Suppressor macrophage treated with lipopolysaccharide for 4 hours (primary cell): Measurements from ENCODE around the gene ITPK1.
"Not testable (repeated sequence)": the region's sequence is repeated elsewhere in the genome, so short reads cannot be mapped to it uniquely, and the experiment has no call there.

Source experiments
- DNase-seq: peaks from one replicate; pipeline ENCODE4 v3.0.0-alpha.2; 2020

Gene ITPK1

DNA sequence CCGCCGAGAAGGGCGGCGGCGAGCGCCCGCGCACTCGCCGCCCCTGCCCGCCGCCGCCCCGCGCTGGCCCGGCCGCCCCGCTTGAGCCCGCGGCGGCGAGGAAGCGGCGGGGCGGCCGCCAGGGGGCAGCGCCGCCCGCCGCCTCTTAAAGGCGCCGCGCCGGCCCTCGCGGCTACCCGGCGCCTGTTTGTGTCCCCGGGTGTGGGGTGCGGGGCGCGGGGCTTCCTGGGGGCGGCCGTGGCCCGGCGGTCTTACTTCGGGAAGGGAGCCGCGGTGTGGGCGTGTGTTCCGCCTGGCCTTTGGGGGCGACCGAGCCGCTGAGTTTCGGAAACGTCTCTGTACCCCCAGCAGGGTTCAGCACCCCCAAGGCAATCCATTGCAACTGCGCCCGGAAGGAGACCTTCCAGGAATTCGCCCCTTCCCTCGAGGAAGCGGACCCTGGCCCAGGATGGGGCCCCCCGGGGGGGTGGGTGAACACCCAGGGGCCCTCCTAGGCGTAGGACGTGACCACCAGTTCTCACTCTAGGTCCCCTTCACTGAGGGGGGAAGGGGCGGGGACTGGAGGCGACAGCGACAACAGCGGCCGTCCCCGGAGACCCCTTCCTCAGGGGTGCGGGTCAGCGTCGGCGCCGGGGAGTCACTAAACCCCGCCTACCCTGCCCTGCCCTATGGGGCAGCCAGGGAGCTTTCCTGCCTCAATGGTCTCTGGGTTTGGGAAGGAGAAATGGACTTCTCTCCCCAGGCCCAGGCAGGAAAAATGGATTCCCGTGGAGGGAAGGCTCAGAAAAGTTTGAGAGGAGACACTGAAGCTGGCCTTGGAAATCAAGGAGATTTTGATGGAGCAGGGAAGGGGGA lies at the start of gene ITPK1:
Gene ITPK1 (minus strand): TSS at position 105 of the 855 bp plus-strand sequence. CDS start 762 bp downstream, outside the sequence.
- peak; percentile 87 for DNase-seq

DNA sequence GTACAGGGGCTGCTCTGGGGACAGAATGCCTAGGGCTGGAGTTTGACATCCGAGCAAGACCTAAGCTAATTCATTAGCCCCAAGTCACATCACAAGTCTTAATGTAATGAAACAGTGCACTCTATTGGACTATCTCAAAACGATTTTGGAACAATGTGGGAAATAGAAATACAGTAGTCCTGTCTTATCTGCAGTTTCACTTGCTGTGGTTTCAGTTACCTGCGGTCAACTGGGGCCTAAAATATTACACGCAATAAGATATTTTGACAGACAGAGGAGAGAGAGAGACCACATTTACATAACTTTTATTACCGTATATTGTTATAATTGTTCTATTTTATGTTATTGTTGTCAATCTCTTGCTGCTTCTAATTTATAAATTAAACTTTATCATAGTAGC lies 47.8 kb upstream of the ITPK1 start:
- DNase-seq, result no peak

DNA sequence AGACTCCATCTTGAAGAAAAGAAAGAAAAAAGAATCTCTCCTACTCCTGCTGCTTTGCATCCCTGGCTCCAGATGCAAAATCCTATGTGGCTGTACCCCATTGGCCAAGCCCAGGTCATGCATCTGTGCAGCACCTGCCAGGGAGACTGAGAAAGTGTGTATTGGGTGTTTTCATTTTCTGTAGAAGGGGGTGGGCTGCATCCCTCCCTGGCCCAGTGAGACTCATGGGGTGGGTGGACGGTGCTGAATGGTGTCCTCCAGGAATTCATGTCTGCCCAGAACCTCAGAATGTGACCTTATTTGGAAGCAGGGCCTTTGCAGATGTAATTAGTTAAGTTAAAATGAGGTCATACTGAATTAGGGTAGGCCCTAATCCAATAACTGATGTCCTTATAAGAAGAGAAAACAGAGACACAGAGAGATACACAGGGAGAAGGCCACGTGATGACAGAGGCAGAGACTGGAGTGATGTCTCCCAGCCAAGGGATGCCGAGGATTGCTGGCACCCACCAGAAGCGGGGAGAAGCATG lies 45.8 kb upstream of the ITPK1 start:
- no peak for DNase-seq

DNA sequence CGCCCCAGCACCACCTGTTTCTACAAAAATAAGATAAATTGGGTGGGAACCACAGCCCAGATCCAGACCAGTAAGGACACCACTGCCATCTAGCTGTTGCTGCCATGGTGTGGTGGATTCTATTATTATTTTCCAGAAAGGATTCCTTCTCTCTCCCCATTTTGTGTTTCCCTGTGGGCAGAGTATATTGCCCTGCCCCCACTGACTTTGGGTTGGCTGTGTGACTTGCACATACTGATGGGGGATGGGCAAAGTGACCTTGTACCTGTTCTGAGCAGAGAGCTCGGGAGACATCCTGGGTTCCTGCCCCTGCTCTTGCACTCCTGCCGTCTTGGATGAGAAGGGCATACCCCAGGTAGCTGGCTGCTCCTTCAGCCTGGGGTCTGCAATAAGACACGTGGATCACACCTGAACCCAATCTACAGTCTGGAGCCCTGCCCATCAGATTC lies 44.7 kb upstream of the ITPK1 start:
- peak; percentile 21 for DNase-seq

DNA sequence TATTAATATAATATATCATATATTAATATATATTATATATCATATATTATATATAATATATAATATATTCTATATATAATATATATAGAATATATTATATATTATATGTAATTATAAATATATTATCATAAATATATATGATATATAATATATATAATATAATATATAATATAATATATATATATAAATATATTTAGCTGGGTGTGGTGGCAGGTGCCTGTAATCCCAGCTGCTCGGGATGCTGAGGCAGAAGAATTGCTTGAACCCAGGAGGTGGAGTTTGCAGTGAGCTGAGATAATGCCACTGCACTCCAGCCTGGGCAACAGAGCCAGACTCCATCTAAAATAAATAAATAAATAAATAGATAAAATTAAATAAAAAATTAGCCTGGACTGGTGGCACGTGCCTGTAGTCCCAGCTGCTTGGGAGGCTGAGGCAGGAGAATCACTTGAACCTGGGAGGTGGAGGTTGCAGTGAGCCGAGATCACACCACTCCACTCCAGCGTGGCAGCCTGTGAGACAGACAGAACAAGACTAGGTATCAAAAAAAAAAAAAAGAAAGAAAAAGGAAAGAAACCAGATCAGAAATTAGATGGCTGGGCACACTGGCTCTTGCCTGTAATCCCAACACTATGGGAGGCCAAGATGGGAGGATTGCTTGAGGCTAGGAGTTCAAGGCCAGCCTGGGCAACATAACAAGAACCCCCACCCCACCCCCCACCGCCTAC lies 44.1 kb upstream of the ITPK1 start:
- not testable (repeated sequence) for DNase-seq

DNA sequence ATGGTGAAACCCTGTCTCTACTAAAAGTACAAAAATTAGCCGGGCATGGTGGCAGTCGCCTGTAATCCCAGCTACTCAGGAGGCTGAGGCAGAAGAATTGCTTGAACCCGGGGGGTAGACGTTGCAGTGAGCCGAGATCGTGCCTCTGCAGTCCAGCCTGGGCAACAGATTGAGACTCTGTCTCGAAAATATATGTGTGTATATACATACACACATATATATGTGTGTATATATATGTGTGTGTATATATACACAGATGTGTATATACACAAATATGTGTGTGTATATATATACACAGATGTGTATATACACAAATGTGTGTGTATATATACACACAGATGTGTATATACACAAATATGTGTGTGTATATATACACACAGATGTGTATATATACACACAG lies 42.6 kb upstream of the ITPK1 start:
- not testable (repeated sequence) for DNase-seq

DNA sequence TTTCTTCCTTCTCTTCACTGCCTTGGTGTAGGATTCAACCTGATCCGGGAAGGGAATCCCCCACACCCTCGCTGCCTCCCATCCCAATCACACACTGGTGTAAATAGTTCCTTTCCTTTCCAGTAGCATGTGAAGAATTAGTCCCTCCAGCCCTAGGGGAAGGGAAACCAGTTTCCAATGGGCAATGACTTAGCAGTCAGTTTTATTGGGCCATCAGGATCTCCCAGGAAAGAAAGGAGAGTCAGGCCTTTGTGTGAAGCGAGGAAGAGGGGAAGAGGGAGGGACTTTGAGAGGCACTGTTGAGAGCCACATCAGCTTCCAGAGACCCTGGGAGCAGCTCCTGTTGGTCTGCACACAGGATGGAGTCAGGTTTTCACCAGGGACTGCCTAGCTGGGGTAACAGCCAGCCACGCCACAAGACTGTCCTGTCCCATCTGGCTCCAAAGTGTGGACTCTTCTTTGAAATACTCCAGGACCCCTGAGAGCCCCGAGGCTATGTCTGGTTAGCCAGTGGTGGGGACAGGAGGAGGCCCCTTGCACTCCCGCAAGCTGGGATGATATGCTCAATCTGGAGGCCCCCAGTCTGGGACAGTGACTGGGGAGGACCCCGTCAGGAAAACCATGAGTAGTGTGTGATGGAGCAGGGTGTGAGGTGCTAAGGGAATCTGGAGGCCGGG lies 41.1 kb upstream of the ITPK1 start:
- DNase-seq, result no peak

DNA sequence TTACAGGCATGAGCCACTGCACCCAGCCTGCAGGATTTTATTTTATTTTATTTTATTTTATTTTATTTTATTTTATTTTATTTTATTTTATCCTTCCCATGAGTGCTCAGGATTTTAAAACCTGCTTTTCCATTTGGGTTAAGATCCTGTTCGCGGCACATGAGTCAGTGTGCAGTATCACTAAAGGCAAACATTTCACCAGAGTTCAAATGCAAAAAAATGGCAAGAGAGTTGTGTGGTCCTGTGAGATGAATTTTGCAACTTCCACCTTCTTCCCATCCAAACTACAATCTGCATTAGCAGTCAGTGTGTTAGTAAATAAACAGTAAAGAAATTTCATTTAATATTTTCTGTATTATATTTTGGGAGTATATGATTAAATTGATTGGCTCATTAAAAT lies 39.9 kb upstream of the ITPK1 start:
- DNase-seq, result no peak

DNA sequence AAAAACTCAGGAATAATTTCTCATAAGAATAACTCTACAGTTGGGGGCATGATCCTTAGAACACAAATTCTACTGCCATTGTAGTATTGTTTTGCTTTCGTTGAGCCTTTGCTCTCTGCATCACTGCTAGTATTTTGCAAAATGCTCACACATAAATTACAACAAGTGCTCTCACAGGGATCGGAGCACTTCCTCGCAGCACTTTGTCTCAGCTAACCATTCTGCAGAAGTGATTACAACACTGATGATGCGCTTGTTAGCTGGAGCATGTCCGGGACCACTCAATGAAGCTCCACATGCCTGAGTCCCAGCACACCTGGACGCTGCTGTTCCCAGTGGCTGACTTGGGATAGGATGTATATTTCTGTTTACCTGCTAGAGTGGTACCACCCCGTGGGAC lies 37.4 kb upstream of the ITPK1 start:
- DNase-seq, result peak; percentile 34

DNA sequence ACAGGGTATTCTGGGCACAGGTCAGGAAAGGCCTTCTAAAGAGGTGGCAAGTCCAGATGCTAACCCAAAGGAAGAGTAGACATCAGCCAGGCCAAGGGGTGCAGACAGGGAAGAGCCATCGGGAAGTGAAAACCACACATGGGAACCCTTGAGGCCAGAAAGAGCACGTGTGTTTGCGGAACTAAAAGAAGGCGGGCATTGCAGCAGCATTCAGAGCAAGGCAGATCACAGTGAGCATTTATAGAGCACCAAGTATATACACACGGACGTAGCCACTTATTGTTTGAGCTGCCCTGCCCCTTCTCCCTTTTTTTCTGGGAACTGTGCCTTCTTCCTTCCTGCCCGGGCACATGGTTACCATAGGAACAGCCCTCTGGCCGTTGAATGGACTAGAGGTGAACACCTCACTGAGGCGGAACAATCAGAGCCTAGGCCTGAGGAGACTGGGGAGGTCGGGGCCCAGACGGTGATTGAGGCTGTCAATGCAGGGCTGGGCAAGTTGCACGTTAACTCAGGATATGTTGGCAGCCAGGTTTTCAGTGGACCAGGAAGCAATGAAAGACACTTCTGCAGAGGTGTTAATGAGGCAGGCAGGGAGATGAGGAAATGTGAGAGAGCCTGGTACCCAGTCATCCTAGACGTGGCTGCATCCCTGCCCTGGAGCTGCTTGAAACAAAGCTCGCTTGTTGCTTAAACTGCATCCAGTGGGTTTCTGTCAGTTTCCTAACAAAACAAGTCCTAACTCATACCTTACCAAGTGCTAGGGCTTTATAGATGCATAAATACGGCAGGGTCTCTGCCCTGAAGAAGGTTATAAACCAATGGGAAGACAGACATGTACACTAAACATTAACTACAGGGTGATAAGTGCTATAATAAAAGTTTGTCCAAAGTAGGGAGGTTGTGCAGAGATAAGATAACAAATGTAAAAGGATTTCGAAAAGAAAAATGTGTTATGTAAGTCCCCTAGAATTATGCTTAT lies 34.8 kb upstream of the ITPK1 start:
- peak; percentile 67 for DNase-seq

DNA sequence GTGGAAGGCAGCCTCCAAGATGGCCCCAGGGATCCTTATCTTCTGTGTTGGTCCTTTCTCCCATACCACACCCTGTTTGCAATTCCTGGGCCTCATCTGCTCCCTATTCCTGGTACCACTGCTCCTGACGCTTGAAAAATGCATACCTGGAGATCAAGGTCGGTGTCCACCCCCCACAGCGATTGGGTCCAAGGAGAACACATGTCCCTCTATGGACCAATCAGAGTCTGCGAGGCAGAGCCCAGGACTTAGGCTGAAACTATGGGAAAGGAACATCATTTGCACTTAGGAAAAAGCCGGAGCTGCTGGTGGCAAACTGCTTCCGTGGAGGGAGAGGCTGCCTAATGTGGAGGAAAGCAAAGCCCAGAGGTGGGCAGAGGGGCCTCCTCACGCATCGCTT lies 33.3 kb upstream of the ITPK1 start:
- DNase-seq, result no peak

DNA sequence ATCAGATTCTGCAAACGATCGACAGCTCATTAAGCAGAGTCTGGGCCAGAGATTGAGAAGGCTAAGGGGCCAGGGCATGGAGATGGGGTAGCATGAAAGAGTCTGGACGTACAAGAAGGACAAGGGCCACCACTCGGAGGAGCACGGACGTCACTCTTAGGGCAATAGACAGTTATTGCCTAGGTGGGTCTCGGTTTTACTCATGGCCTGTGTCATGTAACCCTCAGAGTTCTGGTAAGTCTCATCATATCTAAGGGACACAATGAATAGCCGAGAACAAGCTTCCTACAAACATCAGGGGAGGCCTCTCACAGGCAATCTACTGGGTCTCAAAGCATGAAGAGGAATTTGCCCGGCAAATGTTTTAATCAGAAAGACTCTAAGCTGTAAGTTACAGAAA lies 30.4 kb upstream of the ITPK1 start:
- DNase-seq, result no peak

DNA sequence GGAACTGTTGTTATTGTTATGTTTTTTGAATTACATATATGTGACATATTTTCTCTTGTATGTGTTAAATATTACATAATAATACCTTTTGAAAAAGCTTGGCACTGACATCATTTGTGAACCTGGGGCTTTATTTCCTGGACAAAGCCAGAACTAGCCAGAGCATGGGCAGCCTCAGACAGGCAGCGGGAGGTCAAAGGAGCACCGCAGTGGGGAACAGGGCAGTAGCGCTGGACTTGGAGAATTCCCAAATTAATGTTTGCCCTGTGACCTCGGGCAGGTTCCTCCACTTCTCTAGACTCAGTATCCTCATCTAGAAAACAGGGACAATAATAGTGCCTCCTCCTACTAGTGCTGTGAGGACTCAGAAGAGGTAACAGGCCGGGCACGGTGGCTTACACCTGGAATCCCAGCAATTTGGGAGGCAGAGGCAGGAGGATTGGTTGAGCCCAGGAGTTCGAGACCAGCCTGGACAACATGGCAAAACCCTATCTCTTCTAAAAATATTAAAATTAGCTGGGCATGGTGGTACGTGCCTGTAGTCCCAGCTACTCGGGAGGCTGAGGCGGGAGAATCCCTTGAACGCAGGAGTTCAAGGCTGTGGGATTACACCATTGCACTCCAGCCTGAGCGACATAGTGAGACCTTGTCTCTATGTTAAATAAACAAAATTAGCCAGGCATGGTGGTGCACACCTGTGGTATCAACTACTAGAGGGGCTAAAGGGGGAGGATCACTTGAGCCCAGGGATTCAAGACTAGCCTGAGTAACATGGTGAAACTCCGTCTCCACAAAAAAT lies 27.3 kb upstream of the ITPK1 start:
- no peak for DNase-seq

DNA sequence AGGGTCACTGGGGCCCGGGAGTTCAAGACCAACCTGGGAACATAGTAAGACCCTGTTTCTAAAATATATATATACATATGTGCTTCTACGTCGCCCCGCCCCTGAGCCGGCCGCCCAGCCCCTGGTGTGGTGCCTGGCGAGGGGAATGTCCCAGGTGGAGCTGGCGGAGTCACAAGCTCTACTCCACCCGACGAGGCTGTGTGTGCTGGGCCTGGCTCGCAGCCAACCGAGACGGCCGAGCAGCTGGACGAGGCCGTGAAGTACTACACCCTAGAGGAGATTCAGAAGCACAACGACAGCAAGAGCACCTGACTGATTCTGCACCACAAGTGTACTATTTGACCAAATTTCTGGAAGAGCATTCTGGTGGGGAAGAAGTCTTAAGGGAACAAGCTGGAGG lies 22.1 kb upstream of the ITPK1 start:
- DNase-seq, result no peak

DNA sequence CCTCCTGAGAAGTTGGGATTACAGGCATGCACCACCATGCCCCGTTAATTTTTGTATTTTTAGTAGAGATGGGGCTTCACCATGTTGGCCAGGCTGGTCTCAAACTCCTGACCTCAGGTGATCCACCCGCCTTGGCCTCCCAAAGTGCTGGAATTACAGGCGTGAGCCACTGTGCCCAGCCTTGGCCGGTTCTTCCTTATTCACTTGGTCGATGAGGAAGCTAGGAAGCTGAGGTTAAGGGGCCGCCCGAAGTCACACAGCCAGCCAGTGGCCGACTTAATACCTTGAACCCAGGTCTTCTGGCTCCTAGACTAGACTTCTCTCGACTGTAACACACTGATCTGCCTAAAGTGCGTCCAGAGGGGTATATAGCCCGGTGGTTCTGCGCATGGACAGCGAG lies 20.8 kb upstream of the ITPK1 start:
- not testable (repeated sequence) for DNase-seq

DNA sequence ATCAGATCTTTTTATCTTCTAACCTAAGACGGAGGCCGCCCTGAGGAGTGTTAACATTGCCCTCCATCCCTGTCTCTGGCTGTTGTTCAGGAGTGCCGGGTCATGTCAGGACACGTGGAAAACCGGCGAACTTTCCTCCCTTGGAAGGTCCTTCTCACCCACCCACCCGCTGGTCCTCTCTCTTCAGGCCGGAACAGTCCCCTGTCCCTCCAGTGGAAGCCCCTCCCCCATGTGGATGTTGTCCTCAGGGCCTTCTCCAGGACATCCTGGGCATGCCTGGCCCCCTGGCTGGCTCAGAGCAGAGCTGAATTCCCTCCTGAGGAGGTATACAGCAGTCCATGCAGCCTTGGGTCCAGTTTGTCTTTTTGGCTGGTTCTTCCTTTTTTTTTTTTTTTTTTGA lies 20.3 kb upstream of the ITPK1 start:
- no peak for DNase-seq

DNA sequence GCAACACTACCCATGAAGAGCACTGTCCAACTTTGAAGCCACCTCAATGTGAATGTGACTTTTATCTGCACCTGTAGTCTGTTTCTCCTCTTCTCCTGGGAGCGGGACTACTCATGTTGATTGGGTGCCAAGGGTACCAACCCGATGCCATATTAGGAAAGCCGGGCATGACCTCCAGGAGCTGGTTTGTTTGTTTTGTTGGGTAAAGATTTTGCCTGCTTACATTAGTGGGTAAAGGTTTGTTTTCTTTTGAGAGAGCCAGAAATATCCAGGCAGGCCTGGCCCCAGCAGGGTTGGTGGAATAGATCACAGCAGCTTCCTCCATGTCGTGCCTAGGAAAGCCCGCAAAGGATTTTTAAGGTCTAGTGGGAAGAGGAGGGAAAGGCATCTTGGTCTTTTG lies 19.7 kb upstream of the ITPK1 start:
- no peak for DNase-seq

DNA sequence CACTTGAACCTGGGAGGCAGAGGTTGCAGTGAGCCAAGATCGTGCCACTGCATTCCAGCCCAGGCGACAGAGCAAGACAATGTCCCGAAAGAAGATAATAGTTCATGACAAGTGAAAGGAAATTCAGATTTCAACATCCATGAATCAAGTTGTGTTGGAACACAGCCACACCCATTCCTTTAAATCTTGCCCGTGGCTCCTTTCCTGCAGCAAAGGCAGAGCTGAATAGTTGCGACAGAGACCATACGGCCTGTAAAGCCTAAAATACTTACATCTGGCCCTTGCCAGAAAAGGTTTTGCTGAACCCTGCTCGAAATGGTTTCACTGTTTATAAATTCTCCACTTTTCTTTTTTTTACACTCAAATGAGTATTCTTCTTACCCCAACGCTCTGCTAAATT lies 17.7 kb upstream of the ITPK1 start:
- peak; percentile 81 for DNase-seq

DNA sequence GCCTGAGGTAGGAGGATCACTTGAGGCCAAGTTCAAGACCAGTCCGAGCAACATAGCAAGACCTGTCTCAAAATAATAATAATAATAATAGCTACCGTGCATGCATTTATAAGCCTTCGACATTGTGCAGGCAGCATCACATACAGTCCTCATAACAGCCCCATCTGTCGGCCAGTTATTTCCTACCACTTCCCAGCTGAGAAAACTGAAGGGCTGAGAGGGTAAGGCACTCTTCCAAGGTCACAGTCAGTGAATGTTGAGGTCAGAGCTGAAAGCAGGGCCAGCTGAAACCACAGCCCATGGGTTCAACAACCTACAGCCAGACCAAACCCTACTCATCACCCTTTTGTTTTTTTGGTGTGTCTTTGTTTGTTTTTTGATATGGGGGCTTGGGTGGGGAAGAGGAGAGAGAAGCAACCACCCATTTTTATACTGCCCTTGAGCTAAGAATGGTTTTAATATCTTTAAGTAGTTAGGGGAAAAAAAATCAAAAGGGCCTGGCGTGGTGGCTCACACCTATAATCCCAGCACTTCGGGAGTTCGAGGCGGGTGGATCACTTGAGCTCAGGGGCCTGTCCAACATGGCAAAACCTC lies 16.8 kb upstream of the ITPK1 start:
- peak; percentile 60 for DNase-seq

DNA sequence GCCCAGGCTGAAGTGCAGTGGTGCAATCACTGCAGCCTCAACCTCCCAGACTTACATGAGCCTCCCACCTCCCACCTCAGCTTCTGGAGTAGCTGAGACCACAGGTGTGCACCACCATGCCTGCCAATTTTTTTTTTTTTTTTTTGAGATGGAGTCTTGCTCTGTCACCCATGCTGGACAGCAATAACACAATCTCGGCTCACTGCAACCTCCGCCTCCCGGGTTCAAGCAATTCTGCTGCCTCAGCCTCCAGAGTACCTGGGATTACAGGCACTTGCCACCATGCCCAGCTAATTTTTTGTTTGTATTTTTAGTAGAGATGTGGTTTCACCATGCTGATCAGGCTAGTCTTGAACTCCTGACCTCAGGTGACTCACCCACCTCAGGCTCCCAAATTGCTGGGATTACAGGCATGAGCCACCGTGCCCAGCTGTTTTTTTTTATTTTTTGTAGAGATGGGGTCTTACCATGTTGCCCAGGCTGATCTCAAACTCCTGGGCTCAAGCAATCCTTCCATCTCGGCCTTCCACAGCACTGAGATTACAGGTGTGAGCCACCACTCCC lies 15.6 kb upstream of the ITPK1 start:
- DNase-seq, result not testable (repeated sequence)
